Activated naive CD4-positive, alpha-beta T cell treated with anti-CD3 and anti-CD28 coated beads, Interleukin-2, amount 50 U/mL, for 16 hours (primary cell): ENCODE measurements around the gene INPP5A.

Experiments
- DNase-seq: peaks from one replicate; pipeline ENCODE4 v3.0.0-alpha.2; 2020

Gene INPP5A

DNA sequence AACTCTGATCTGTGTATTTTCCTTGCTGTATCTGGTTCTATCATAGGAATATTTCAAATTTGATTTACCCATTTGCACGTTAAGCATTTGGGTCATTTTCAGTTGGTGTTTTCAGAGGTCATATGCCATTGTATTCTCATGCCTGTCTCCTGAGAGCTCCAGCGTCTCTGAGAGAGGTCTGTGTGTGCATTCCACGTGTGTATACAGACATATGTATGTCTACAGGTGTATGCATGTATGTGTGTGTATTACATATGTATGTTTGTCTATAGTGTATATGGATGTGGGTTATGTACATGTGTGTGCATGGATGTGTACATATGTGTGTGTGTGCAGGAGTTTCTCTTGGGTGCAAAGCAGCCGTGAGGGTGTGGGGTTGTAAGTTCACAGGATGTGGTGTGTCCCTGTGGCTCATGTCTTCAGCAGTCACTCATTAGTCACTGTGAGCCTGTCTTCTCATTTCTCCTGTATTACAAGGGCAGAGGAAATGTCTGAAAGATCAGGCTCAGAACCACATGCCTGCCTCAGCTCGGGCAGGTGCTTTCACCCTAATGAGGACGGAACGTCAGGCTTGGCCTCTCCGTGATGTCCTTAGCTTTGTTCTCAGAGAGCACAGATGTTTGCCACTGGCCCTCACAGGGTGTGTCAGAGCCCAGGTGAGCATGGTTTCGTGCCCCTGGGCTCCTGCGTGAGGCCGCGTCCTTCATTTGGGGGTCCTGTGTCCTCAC is 146.7 kb downstream of the INPP5A start:
- peak; percentile 27 for DNase-seq

GRCh38 chr10:132685101-132685891 is 147.7 kb downstream of the INPP5A start:
- DNase-seq: peak; percentile 15

- DNase-seq: peak; percentile 4
Measured at GRCh38 chr10:132685921-132686680, 148.5 kb downstream of the INPP5A start.

- DNase-seq: peak; percentile 5
Measured at GRCh38 chr10:132687181-132687892, 149.8 kb downstream of the INPP5A start.

DNA sequence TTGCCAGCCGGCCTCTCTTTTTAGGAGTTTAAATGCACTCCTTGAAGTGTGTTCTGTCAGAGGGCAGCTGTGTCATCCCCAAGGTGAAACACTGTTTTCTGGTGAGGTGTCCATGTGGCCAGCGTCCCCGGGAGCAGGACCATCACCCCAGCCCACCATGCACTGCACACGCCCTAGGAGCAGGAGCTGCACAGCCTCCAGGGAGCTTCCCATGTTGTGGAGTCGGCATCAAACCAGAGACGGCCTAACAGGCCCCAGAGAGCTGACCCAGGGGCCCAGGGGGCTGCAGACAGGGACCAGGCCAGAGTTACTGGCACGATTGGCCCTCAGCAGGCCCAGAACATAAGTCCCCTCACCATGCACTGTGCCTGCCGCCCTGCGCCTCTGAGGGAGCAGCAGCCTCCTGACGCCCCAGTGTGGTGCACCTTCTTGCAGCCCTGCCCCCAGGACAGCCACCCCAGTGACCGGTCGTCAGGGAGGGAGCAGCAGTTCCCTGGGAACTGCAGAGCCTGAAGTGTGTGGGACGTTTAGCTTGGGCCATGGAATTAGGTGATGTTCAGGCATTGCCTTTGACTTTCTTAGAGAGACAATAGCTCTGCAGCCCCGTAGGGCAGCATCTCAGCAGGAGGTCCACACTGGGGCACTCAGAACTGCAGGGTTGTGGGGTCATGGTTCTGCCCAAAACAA is 150.4 kb downstream of the INPP5A start:
- DNase-seq: peak; percentile 5

GRCh38 chr10:132688580-132689420 is 151.2 kb downstream of the INPP5A start:
- DNase-seq: peak; percentile 0

- peak; percentile 8 for DNase-seq
Measured at GRCh38 chr10:132689721-132690360, 152.3 kb downstream of the INPP5A start.

- DNase-seq: peak; percentile 0
Measured at GRCh38 chr10:132690401-132690800, 152.8 kb downstream of the INPP5A start.

GRCh38 chr10:132690821-132691610 is 153.4 kb downstream of the INPP5A start:
- peak; percentile 4 for DNase-seq

- peak; percentile 6 for DNase-seq
Measured at GRCh38 chr10:132691711-132692153, 154.1 kb downstream of the INPP5A start.

DNA sequence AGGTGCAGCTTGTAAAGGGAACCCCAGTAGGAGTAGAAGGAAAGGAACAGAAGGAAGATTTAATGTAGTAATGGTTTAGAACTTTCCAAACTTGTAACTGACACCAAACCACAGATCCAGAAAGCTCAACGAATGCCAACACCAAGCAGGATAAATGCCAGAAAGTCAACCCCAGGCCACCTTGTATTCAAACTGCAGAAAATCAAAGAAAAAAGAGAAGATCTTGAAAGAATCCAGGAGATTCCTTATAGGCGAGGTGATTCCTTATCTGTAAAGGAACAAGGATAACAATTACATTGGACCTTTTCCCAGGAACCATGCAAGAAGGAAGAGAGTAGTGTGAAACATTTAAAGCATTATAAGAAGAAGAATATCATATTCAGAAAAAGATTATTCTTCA is 154.7 kb downstream of the INPP5A start:
- no peak for DNase-seq

- DNase-seq: no peak
Measured at GRCh38 chr10:132693676-132694075, 156.1 kb downstream of the INPP5A start.

- DNase-seq: no peak
Measured at GRCh38 chr10:132696204-132696603, 158.6 kb downstream of the INPP5A start.

DNA sequence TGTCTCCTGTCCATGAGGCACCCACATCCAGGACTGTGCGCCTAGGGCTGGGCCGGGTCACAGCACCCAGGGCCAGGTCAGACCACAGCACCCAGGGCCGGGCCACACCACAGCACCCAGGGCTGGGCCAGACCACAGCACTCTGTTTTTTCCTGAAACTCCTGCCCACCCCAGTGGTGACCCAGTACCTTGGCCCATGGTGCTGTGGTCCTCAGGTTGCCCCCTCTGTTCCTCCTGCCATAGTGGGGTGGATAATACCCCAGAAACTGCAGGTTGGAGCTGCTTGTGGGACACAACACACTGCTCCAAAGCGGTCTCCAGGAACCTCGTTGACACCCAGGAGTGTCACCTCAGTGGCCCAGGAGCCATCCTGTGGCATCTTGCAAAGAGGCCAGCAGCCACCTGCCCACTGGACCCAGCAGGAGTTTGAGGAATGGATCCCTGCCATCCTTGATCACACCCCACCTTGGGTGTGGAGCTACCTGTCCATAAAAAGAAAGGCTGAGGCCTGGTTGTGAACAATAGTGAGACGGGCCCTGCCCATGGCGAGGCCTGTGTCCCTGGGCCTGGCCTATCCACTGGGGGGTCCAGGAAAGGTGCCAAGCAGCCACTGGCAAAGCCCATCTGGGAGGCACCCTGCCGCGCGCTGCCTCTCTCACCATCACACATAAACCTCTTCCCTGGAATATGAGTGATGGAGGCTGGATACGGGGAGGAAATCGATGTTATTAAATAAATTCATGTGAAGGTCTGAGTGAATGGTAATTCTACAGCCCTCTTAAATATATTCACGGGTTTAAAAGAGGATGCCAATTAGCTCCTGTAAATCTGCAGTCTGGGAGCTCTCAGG is 159.4 kb downstream of the INPP5A start:
- DNase-seq: no peak

GRCh38 chr10:132697578-132698200 is 160.1 kb downstream of the INPP5A start:
- DNase-seq: no peak

- no peak for DNase-seq
Measured at GRCh38 chr10:132698211-132698751, 160.7 kb downstream of the INPP5A start.

DNA sequence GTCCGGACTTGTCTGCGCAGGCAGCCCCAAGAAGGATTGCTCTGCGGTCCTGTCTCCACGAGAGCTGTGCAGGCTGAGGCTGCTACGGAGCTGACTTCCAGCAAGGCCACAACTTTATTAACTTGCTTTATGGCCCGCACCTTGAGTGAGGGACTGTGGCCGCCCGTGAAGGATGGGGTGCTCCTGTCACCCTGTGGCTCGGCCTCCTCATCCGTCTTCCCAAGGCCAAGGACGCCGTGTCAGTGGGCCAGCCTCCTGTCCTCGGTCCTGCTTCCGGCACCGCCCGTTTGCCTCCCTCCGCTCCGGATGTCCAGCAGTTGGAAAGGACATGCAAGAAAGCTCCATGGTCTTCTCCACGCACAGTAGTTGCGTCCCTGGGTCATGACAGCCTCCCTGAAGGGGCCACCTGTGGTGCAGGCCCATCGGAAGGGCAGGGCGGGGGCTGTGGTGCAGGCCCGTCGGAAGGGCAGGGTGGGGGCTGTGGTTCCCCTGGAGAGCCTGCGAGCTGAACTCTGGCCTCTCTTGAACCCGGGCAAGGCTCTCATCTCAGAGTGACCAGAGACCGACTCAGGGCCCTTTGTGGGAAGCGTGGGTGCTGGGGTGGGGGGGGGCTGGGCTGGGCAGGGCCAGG is 161.3 kb downstream of the INPP5A start:
- DNase-seq: no peak
